GM18498 (cell line): ENCODE data around the gene HOXB3.
"Not testable (repeated sequence)": the region's sequence is repeated elsewhere in the genome, so short reads cannot be mapped to it uniquely, and the experiment has no call there.

Source experiments
- ATAC-seq: cut with Tn5 transposase; IDR thresholded peaks from one replicate; pipeline ENCODE4 v1.9.1; 2021; ENCODE audit warnings: mild to moderate bottlenecking, moderate library complexity; ENCODE audit not compliant: unreplicated experiment

HOXB3 gene

GRCh38 chr17:48547808-48548522, 42.1 kb downstream of the HOXB3 start:
- ATAC-seq = no peak

- ATAC-seq = no peak
Observed at GRCh38 chr17:48546924-48547807, 42.9 kb downstream of the HOXB3 start.

- ATAC-seq = no peak
Observed at GRCh38 chr17:48546137-48546923, 43.7 kb downstream of the HOXB3 start.

- no peak for ATAC-seq
Observed at GRCh38 chr17:48545539-48545938, 44.5 kb downstream of the HOXB3 start.

GRCh38 chr17:48545022-48545375, 45.0 kb downstream of the HOXB3 start, which contains the start of gene HOXB2:
Gene HOXB2 (minus strand): TSS chr17:48545109. CDS start chr17:48544911, 198 bp downstream.
- ATAC-seq = no peak

GRCh38 chr17:48544349-48545021, 45.6 kb downstream of the HOXB3 start:
- no peak for ATAC-seq

- ATAC-seq = peak; percentile 32
Observed at GRCh38 chr17:48543854-48544348, 46.1 kb downstream of the HOXB3 start.

GRCh38 chr17:48543107-48543853, 46.8 kb downstream of the HOXB3 start:
- peak; percentile 64 for ATAC-seq

GRCh38 chr17:48542698-48543106, 47.3 kb downstream of the HOXB3 start:
- ATAC-seq = no peak

- no peak for ATAC-seq
Observed at GRCh38 chr17:48542114-48542656, 47.9 kb downstream of the HOXB3 start.

- ATAC-seq = no peak
Observed at GRCh38 chr17:48541577-48542113, 48.4 kb downstream of the HOXB3 start.

- no peak for ATAC-seq
Observed at GRCh38 chr17:48541036-48541576, 48.9 kb downstream of the HOXB3 start.

GRCh38 chr17:48540213-48540612, 49.8 kb downstream of the HOXB3 start:
- ATAC-seq = no peak

GRCh38 chr17:48539177-48539576, 50.9 kb downstream of the HOXB3 start:
- ATAC-seq = no peak

- ATAC-seq = no peak
Observed at GRCh38 chr17:48537316-48537715, 52.7 kb downstream of the HOXB3 start.

- not testable (repeated sequence) for ATAC-seq
Observed at GRCh38 chr17:48535793-48536559, 54.1 kb downstream of the HOXB3 start.

GRCh38 chr17:48532261-48532660, 57.8 kb downstream of the HOXB3 start:
- no peak for ATAC-seq

GRCh38 chr17:48530887-48531272, 59.2 kb downstream of the HOXB3 start, which contains the start of gene HOXB1:
Gene HOXB1 (minus strand): TSS chr17:48531011. CDS start chr17:48530904, 107 bp downstream.
- ATAC-seq = no peak
